Colonic mucosa (tissue), 4 donors: ENCODE results near the gene ZBTB20. TPM values are rescaled to one million over a fixed set of nuclear protein-coding genes. Genes with fewer than 3 reads are reported as not detected.

Source experiments
- DNase-seq: peaks from one replicate; pipeline ENCODE4 v3.0.0-alpha.2; 2020
- H3K27ac ChIP-seq: fragments of 200-600 bp; one replicate; pipeline ENCODE4 v1.8.0; 2021
- H3K27me3 ChIP-seq: fragments of 200-600 bp; one replicate; pipeline ENCODE4 v1.8.0; 2021
- H3K36me3 ChIP-seq: fragments of 200-600 bp; one replicate; pipeline ENCODE4 v1.8.0; 2021
- H3K4me1 ChIP-seq: fragments of 200-600 bp; one replicate; pipeline ENCODE4 v1.8.0; 2021; ENCODE audit warnings: mild to moderate bottlenecking
- H3K4me3 ChIP-seq: fragments of 200-600 bp; one replicate; pipeline ENCODE4 v1.8.0; 2021
- H3K9ac ChIP-seq, 2 donors: one replicate each; pipeline ENCODE4 v1.7.0; 2013; ENCODE audit warnings: control low read depth in 2 of 2, low read depth in 2 of 2, low read length in 2 of 2
- H3K9me3 ChIP-seq: fragments of 200-600 bp; one replicate; pipeline ENCODE4 v1.8.0; 2021
- intact Hi-C: fragments of 100-400 bp; cut with DNase I; formaldehyde crosslinking; loops from one replicate; pipeline ENCODE4 v1.14.1; 2022
- total RNA-seq, 2 donors: library from RNA; stranded (reverse); fragmentation: NEBNext Ultra II Directional in 1 of 2; extraction: Animal tissue kit (Norgen Biotek cat#: 25700) in 1 of 2; gene quantifications; one replicate each; pipeline ENCODE4 v1.2.1, GENCODE V29; 2021
- TF ChIP-seq, protein P1 (sequence below): fragments of 200-600 bp; IDR thresholded peaks from one replicate; pipeline ENCODE4 v1.8.0; 2022; ENCODE audit warnings: antibody characterized with exemption, mild to moderate bottlenecking
- donor health status: healthy.
- donor health status: DM: no; HTN: no; CAD: no.
- donor health status: DM: no; HTN: no; CAD: no.

The ZBTB20 gene
- total RNA-seq, 2 donors from 2014 or later, result 12.7 to 21.2 TPM

DNA sequence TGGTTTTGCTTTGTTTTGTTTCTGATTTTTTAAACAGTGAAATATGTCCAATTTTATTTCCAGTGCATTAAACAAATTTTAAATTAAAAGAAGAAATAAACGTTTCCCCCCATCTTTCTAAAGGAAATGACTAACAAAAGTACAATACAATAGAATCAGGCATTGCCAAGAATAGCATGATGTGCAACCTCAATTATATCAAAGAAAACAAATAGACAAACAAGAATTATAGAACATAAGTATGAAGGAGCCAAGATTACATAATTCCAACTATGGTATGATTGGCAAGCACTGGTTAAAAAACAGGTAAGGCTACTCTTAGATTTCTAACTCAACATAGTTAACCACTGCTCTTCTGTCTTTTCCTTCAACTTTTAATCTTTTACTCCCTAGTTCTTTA lies 826.8 kb downstream of the ZBTB20 start:
- no peak overlapping the region for H3K9ac ChIP-seq
- TF ChIP-seq, protein P1, sequence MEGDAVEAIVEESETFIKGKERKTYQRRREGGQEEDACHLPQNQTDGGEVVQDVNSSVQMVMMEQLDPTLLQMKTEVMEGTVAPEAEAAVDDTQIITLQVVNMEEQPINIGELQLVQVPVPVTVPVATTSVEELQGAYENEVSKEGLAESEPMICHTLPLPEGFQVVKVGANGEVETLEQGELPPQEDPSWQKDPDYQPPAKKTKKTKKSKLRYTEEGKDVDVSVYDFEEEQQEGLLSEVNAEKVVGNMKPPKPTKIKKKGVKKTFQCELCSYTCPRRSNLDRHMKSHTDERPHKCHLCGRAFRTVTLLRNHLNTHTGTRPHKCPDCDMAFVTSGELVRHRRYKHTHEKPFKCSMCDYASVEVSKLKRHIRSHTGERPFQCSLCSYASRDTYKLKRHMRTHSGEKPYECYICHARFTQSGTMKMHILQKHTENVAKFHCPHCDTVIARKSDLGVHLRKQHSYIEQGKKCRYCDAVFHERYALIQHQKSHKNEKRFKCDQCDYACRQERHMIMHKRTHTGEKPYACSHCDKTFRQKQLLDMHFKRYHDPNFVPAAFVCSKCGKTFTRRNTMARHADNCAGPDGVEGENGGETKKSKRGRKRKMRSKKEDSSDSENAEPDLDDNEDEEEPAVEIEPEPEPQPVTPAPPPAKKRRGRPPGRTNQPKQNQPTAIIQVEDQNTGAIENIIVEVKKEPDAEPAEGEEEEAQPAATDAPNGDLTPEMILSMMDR, result no peak
- H3K9me3 ChIP-seq, result no peaks in the 10 kb centered on the region
- no peaks in the 10 kb centered on the region for H3K36me3 ChIP-seq
- no peak for DNase-seq
- no peak overlapping the region for H3K4me3 ChIP-seq
- intact Hi-C loops, result no loop called here
- H3K27me3 ChIP-seq, result no peaks in the 10 kb centered on the region
- no peak overlapping the region for H3K27ac ChIP-seq
- no peaks in the 10 kb centered on the region for H3K4me1 ChIP-seq

DNA sequence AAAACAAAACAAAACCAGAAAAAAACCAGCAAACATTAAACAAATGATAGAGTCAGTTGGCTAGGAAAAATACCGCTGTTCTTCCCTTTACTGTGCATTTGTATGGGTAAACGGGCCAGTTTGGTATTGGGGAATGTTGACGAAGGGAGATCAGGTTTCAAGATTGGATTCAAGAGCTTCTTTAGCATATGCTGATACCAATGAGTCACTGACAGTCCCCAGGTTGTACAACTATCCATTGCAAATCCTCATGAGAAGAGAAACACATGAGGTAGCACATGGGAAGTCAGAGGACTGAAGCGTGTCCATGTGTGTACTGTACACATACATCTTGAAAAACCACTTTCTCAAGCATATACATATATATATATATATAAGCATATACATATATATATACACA lies 827.6 kb downstream of the ZBTB20 start:
- Histone ChIP-seq H3K9me3 (no peaks in the 10 kb centered on the region), H3K9ac (no peak overlapping the region), H3K27ac (no peak overlapping the region), H3K36me3 (no peaks in the 10 kb centered on the region), H3K27me3 (no peaks in the 10 kb centered on the region), H3K4me1 (no peaks in the 10 kb centered on the region), H3K4me3 (no peak overlapping the region)
- TF ChIP-seq, protein P1, result no peak
- intact Hi-C loops, result no loop called here
- no peak for DNase-seq

DNA sequence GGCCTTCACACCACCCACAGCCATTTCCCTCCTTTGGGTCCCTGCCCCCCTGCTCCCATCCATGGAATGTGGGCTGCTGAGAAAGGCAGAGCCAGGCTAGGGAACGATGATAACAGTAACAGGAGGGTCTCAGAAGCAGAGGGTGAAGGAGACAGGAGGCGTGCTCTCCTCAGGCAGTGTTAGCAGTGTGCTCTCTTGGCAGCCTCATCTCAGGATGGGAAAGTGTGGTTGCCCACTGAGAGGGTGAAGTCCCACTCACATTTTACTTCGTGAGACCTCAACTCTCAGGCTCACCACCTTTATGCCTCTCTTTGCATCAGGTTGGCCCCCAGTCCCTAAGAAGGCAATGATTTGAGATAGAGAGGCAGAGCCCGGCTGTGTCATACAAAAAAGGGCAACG lies 828.8 kb downstream of the ZBTB20 start:
- intact Hi-C loops, result no loop called here
- no peaks in the 10 kb centered on the region for H3K9me3 ChIP-seq
- H3K36me3 ChIP-seq, result no peaks in the 10 kb centered on the region
- TF ChIP-seq, protein P1, result no peak
- H3K27ac ChIP-seq, result no peak overlapping the region
- no peak overlapping the region for H3K9ac ChIP-seq
- H3K27me3 ChIP-seq, result no peaks in the 10 kb centered on the region
- no peak overlapping the region for H3K4me3 ChIP-seq
- no peak for DNase-seq
- H3K4me1 ChIP-seq, result no peaks in the 10 kb centered on the region

DNA sequence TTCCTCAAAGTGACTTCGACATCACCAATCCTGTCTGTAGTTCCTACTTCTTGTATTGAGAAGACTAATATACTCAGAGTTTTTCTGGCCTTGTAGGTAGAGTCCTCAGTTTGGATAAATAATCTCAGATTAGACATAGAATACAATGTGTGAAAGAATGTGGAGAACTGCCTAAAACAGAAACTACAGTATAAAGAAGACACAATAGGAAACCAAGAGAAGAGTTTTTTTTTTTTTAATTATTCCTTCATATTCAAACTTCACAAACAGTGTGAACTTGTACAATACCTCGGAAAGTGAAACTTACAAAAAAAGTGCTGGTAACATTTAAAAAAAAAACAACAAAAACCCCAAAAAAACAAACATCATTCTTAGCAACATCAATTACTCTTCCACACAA lies 832.8 kb downstream of the ZBTB20 start:
- Histone ChIP-seq H3K9me3 (no peaks in the 10 kb centered on the region), H3K27ac (no peak overlapping the region), H3K4me1 (no peaks in the 10 kb centered on the region), H3K9ac (no peak overlapping the region), H3K27me3 (no peaks in the 10 kb centered on the region), H3K36me3 (no peaks in the 10 kb centered on the region), H3K4me3 (no peak overlapping the region)
- TF ChIP-seq, protein P1, result no peak
- intact Hi-C loops, result no loop called here
- DNase-seq, result no peak

DNA sequence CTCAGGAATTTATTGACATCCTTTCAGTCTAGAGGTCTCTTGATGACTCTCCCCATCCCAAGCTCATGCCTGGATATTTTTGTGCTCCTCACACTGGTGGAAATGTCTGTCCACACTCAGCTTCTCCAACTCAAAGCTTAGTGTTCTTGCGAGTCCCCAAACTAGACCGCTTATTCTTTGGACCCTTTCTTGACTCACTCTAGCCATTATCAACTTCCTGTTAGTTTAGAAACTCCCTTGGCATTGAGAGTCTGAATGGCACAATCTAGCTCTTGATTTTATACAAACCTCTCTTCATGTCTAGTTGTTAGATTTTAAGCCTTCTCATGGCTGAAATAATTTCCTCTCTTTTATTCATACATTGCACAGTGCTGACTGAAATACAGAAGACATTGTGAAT lies 833.7 kb downstream of the ZBTB20 start:
- TF ChIP-seq, protein P1, result no peak
- no peak overlapping the region for H3K9ac ChIP-seq
- no peaks in the 10 kb centered on the region for H3K27me3 ChIP-seq
- H3K27ac ChIP-seq, result no peak overlapping the region
- no peaks in the 10 kb centered on the region for H3K36me3 ChIP-seq
- H3K9me3 ChIP-seq, result no peaks in the 10 kb centered on the region
- H3K4me1 ChIP-seq, result no peaks in the 10 kb centered on the region
- no peak for DNase-seq
- intact Hi-C loops, result no loop called here
- H3K4me3 ChIP-seq, result no peak overlapping the region

DNA sequence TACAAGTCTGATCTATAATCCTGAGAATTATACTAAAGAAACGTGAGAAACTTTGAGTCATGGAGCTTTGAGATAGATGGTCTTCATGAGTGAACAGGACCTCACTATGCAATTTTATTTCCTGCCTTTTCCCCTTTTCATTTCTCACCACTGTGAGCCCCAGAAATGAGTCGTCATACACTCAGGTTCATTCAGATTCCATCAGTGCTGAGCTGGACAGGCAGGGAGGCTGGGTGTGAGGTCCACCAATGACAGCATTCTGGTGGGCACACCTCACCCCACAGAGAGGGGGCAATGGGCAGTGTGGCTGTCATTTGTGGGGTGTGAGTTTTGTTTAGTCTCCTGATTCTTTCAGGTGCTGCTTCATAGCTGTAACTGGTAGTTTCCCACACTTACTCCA lies 836.4 kb downstream of the ZBTB20 start:
- Histone ChIP-seq H3K9ac (no peak overlapping the region), H3K27me3 (no peaks in the 10 kb centered on the region), H3K4me1 (no peaks in the 10 kb centered on the region), H3K36me3 (no peaks in the 10 kb centered on the region), H3K4me3 (no peak overlapping the region), H3K9me3 (no peaks in the 10 kb centered on the region), H3K27ac (no peak overlapping the region)
- TF ChIP-seq, protein P1, result no peak
- intact Hi-C loops, result no loop called here
- DNase-seq, result no peak
